GM12878 (cell line): ENCODE data around the gene SMARCB1. TPM values are rescaled to one million over a fixed set of nuclear protein-coding genes. Genes with fewer than 3 reads are reported as not detected.

ENCODE experiments used
- ATF3 ChIP-seq: IDR thresholded peaks from 2 replicates; pipeline ENCODE4 v1.6.1; 2011; ENCODE audit warnings: low read depth, mild to moderate bottlenecking, low read length, moderate library complexity, borderline replicate concordance; ENCODE audit errors: extremely low read depth
- CHD2 ChIP-seq: IDR thresholded peaks from 2 replicates; pipeline ENCODE4 v1.6.1; 2011; ENCODE audit warnings: low read depth, low read length, improper control_type of control experiment, borderline replicate concordance
- CREB1 ChIP-seq: IDR thresholded peaks from 2 replicates; pipeline ENCODE4 v1.6.1; 2012; ENCODE audit warnings: low read depth, mild to moderate bottlenecking, inconsistent platforms
- E2F4 ChIP-seq: IDR thresholded peaks from 2 replicates; pipeline ENCODE4 v1.6.1; 2012; ENCODE audit warnings: low read depth, low read length, improper control_type of control experiment
- E2F8 ChIP-seq: fragments of 450-650 bp; IDR thresholded peaks from 2 replicates; pipeline ENCODE4 v1.6.1; 2018; ENCODE audit warnings: mild to moderate bottlenecking, low read depth, moderate library complexity; ENCODE audit not compliant: partially characterized antibody
- FOXM1 ChIP-seq: IDR thresholded peaks from 2 replicates; pipeline ENCODE4 v1.6.1; 2012; ENCODE audit warnings: low read depth, mild to moderate bottlenecking, inconsistent platforms, low read length, moderate library complexity
- HDGF ChIP-seq: fragments of 450-650 bp; IDR thresholded peaks from 2 replicates; pipeline ENCODE4 v1.6.1; 2016; ENCODE audit warnings: antibody characterized with exemption
- IKZF1 ChIP-seq: fragments of 450-650 bp; conservative IDR thresholded peaks from 2 replicates; pipeline ENCODE4 v1.6.1; 2017; ENCODE audit warnings: antibody characterized with exemption, mild to moderate bottlenecking
- MEF2B ChIP-seq: fragments of 450-650 bp; IDR thresholded peaks from 2 replicates; pipeline ENCODE4 v1.6.1; 2018; ENCODE audit warnings: mild to moderate bottlenecking, moderate library complexity; ENCODE audit not compliant: partially characterized antibody, poor library complexity, severe bottlenecking
- MXI1 ChIP-seq: fragments of 150-350 bp; IDR thresholded peaks from 2 replicates; pipeline ENCODE4 v1.6.1; 2011; ENCODE audit warnings: low read depth, mild to moderate bottlenecking, inconsistent platforms, low read length, improper control_type of control experiment
- PBX3 ChIP-seq: IDR thresholded peaks from 2 replicates; pipeline ENCODE4 v1.6.1; 2011; ENCODE audit warnings: mild to moderate bottlenecking, low read depth, low read length, moderate library complexity; ENCODE audit not compliant: insufficient replicate concordance
- POLR2AphosphoS2 ChIP-seq: IDR thresholded peaks from 2 replicates; pipeline ENCODE4 v1.6.1; 2011; ENCODE audit warnings: low read depth, mild to moderate bottlenecking, low read length, improper control_type of control experiment, moderate library complexity
- RBBP5 ChIP-seq: fragments of 200-600 bp; sonication (generic); conservative IDR thresholded peaks from 2 replicates; pipeline ENCODE4 v1.6.1; 2016
- RCOR1 ChIP-seq: conservative IDR thresholded peaks from 2 replicates; pipeline ENCODE4 v1.6.1; 2012; ENCODE audit warnings: low read depth, low read length, improper control_type of control experiment
- SMAD5 ChIP-seq: IDR thresholded peaks from 2 replicates; pipeline ENCODE4 v1.6.1; 2016; ENCODE audit warnings: antibody characterized with exemption, low read depth
- SP1 ChIP-seq: IDR thresholded peaks from one replicate; pipeline ENCODE4 v1.6.1; 2011; ENCODE audit warnings: low read depth, low read length
- SRF ChIP-seq, 2 experiments: IDR thresholded peaks; 2 replicates each; pipeline ENCODE4 v1.6.1; 2011; ENCODE audit warnings: low read depth in 2 of 2, low read length in 2 of 2, mild to moderate bottlenecking in 1 of 2, moderate library complexity in 1 of 2
- ZBTB40 ChIP-seq: fragments of 450-650 bp; IDR thresholded peaks from 2 replicates; pipeline ENCODE4 v1.6.1; 2016; ENCODE audit warnings: mild to moderate bottlenecking, moderate library complexity, borderline replicate concordance
- ZNF207 ChIP-seq: fragments of 450-650 bp; IDR thresholded peaks from 2 replicates; pipeline ENCODE4 v1.6.1; 2014; ENCODE audit warnings: antibody characterized with exemption, mild to moderate bottlenecking, borderline replicate concordance
- polyA plus RNA-seq, 11 experiments: library from polyadenylated mRNA; depleted of rRNA in 4 of 11; unstranded in 6 of 11; stranded (reverse) in 5 of 11; fragments of >200 nt; fragmentation: Nextera tagmentation in 4 of 11; fragmentation: Illumina TruSeq in 1 of 11; extraction: Ambion mirVana in 4 of 11; extraction: Trizol in 1 of 11; gene quantifications; 1 replicate in 1 of 11; 2 replicates in 10 of 11; pipeline versions ENCODE4 v1.2.1 to v1.2.3, GENCODE V29; 2011 to 2016; ENCODE audit warnings: inconsistent platforms in 2 of 11, missing spikeins in 2 of 11, low read depth in 1 of 11
- total RNA-seq, 4 experiments: library from RNA; depleted of rRNA in 3 of 4; stranded (reverse); fragments of >200 nt in 3 of 4; fragmentation: Illumina TruSeq in 1 of 4; extraction: Trizol in 1 of 4; gene quantifications; 2 replicates each; pipeline versions ENCODE4 v1.2.1 to v1.2.3, GENCODE V29; 2013 to 2021

The SMARCB1 gene
- total and polyA plus RNA-seq, 10 of the 15 experiments (the other 5 are each of a cell fraction or from before 2014, with no cell fraction given): 9.1 to 215 (median 183) TPM

- TF ChIP-seq ZBTB40 (no peak), RBBP5 (no peak), SP1 (peak; percentile 36), FOXM1 (no peak), CHD2 (0 out of 2 replicates have a peak, but pooled peaks have one; percentile 10), POLR2AphosphoS2 (peak; percentile 91), PBX3 (peak; percentile 23), SRF (IDR thresholded peaks at IDR 0.05; ENCODE audit: low read depth in 2 of 2, low read length in 2 of 2) (no peak), RCOR1 (no peak; the same call in 1 of the 2 replicates), ATF3 (0 out of 2 replicates have a peak, but pooled peaks have one; percentile 15), MEF2B (no peak), CREB1 (peak; percentile 8; the same call in 1 of the 2 replicates), E2F8 (no peak), SMAD5 (peak; percentile 90; the same call in 1 of the 2 replicates), ZNF207 (peak; percentile 30; the same call in 1 of the 2 replicates), IKZF1 (peak; percentile 99), HDGF (peak; percentile 88), E2F4 (no peak), MXI1 (peak; percentile 18)
These were observed 71.1 kb downstream of the SMARCB1 start, which contains the start of gene SLC2A11 (continued) for GRCh38 chr22:23857606-23858483.
